ENCODE measurements around the gene GPR108.

- TF ChIP-seq CTCF (IDR thresholded peaks at IDR 0.05) (no peak), POLR2A (IDR thresholded peaks at IDR 0.05) (no peak)
Measured at GRCh38 chr19:6743066-6743465, 5.7 kb upstream of the GPR108 start.

Data from adrenal gland (tissue), 5 donors.